A673 (cell line): ENCODE measurements around the gene IFNAR1. TPM values are rescaled to one million over a fixed set of nuclear protein-coding genes. Genes with fewer than 3 reads are reported as not detected.
"Not testable (repeated sequence)": the region's sequence is repeated elsewhere in the genome, so short reads cannot be mapped to it uniquely, and the experiment has no call there.

Source experiments
- BruUV-seq: library from RNA; stranded (reverse); fragments of 400-500 nt; replicated peaks from 2 replicates; lab custom pipeline; 2021; lab: Mats Ljungman, UMichigan
- CTCF ChIA-PET: fragments of 300-600 bp; sonication (Branson Sonifier 250); formaldehyde crosslinking; loops from one replicate; lab custom pipeline; 2022; ENCODE audit warnings: antibody characterized with exemption; lab: Charles Lee
- POLR2A ChIA-PET: fragments of 300-600 bp; sonication (Branson Sonifier 250); formaldehyde crosslinking; loops from one replicate; lab custom pipeline; 2022; ENCODE audit warnings: antibody characterized with exemption; ENCODE audit not compliant: low non-redundant PET; lab: Charles Lee
- DNase-seq: peaks from one replicate; pipeline ENCODE4 v3.0.0-alpha.2; 2015; ENCODE audit warnings: low spot score
- H3K27ac ChIP-seq: fragments of 200-600 bp; sonication (generic); 2 replicates; pipeline ENCODE4 v1.5.1; 2016; ENCODE audit warnings: mixed run types, low read depth, mild to moderate bottlenecking, mixed read lengths, antibody characterized with exemption, low read length; ENCODE audit not compliant: poor library complexity, severe bottlenecking
- H3K27me3 ChIP-seq: fragments of 200-600 bp; sonication (generic); replicated peaks from 2 replicates; pipeline ENCODE4 v1.6.1; 2017; ENCODE audit warnings: mixed run types, low read depth, mild to moderate bottlenecking, mixed read lengths, antibody characterized with exemption, low read length; ENCODE audit not compliant: insufficient read depth, poor library complexity
- H3K36me3 ChIP-seq: fragments of 200-600 bp; sonication (generic); 2 replicates; pipeline ENCODE4 v1.6.1; 2016; ENCODE audit warnings: mixed run types, mild to moderate bottlenecking, mixed read lengths, antibody characterized with exemption, low read length; ENCODE audit not compliant: insufficient read depth, poor library complexity, severe bottlenecking
- H3K4me1 ChIP-seq: fragments of 200-600 bp; sonication (generic); 2 replicates; pipeline ENCODE4 v1.6.1; 2017; ENCODE audit warnings: mixed run types, mild to moderate bottlenecking, mixed read lengths, antibody characterized with exemption, low read length; ENCODE audit not compliant: insufficient read depth, poor library complexity, severe bottlenecking
- H3K4me3 ChIP-seq: fragments of 200-600 bp; sonication (generic); 2 replicates; pipeline ENCODE4 v1.5.1; 2016; ENCODE audit warnings: low read depth, mixed run types, mild to moderate bottlenecking, mixed read lengths, low read length; ENCODE audit not compliant: poor library complexity, severe bottlenecking
- H3K9me3 ChIP-seq: fragments of 200-600 bp; sonication (generic); 2 replicates; pipeline ENCODE4 v1.6.1; 2016; ENCODE audit warnings: mixed run types, low read depth, mild to moderate bottlenecking, mixed read lengths, antibody characterized with exemption, low read length; ENCODE audit not compliant: poor library complexity, severe bottlenecking
- EZH2 ChIP-seq: fragments of 200-600 bp; sonication (generic); IDR thresholded peaks from 2 replicates; pipeline ENCODE4 v1.6.1; 2017; ENCODE audit warnings: borderline replicate concordance, low read depth, mild to moderate bottlenecking, mixed read lengths, antibody characterized with exemption, low read length; ENCODE audit not compliant: poor library complexity, severe bottlenecking
- intact Hi-C: fragments of 100-400 bp; cut with micrococcal nuclease; formaldehyde crosslinking; loops from one replicate; pipeline ENCODE4 v1.10.0; 2022; ENCODE audit not compliant: unreplicated experiment
- total RNA-seq: library from RNA; stranded (reverse); gene quantifications from 2 replicates; pipeline ENCODE4 v1.2.3, GENCODE V29; 2021
- TF ChIP-seq, protein P1 (sequence below): fragments of 300-800, 200-600 bp; sonication (generic); conservative IDR thresholded peaks from 2 replicates; pipeline ENCODE4 v1.5.1; 2017; ENCODE audit warnings: low read depth, mild to moderate bottlenecking, antibody characterized with exemption, low read length, moderate library complexity, mixed read lengths

Gene IFNAR1
- total RNA-seq, 1 experiment from 2014 or later: 38.1 TPM

DNA sequence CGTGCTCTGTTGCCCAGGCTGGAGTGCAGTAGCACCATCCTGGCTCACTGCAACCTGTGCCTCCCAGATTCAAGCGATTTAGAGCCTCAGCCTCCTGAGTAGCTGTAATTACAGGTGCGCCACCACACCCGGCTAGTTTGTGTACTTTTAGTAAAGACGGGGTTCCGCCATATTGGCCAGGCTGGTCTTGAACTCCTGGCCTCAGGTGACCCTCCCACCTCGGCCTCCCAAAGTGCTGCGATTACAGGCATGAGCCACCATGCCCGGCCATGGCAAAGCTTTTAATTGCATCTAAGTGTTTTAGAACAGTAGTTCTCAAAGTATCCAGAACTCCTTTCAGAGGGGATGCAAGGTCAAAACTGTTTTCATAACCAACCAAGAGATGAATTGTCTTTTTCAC lies 53.3 kb downstream of the IFNAR1 start:
- H3K27me3 ChIP-seq: no peaks in the 10 kb centered on the region
- DNase-seq: no peak
- no TSS peak for BruUV-seq
- H3K4me1 ChIP-seq: peaks cover 24% of the 10 kb centered on the region
- CTCF ChIA-PET: no interaction called here
- no peak overlapping the region for H3K27ac ChIP-seq
- no peaks in the 10 kb centered on the region for H3K36me3 ChIP-seq
- intact Hi-C loops: no loop called here
- TF ChIP-seq, protein P1, sequence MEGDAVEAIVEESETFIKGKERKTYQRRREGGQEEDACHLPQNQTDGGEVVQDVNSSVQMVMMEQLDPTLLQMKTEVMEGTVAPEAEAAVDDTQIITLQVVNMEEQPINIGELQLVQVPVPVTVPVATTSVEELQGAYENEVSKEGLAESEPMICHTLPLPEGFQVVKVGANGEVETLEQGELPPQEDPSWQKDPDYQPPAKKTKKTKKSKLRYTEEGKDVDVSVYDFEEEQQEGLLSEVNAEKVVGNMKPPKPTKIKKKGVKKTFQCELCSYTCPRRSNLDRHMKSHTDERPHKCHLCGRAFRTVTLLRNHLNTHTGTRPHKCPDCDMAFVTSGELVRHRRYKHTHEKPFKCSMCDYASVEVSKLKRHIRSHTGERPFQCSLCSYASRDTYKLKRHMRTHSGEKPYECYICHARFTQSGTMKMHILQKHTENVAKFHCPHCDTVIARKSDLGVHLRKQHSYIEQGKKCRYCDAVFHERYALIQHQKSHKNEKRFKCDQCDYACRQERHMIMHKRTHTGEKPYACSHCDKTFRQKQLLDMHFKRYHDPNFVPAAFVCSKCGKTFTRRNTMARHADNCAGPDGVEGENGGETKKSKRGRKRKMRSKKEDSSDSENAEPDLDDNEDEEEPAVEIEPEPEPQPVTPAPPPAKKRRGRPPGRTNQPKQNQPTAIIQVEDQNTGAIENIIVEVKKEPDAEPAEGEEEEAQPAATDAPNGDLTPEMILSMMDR: no peak
- no peak for TF ChIP-seq EZH2
- H3K9me3 ChIP-seq: no peaks in the 10 kb centered on the region
- no peak overlapping the region for H3K4me3 ChIP-seq
- POLR2A ChIA-PET: no interaction called here

DNA sequence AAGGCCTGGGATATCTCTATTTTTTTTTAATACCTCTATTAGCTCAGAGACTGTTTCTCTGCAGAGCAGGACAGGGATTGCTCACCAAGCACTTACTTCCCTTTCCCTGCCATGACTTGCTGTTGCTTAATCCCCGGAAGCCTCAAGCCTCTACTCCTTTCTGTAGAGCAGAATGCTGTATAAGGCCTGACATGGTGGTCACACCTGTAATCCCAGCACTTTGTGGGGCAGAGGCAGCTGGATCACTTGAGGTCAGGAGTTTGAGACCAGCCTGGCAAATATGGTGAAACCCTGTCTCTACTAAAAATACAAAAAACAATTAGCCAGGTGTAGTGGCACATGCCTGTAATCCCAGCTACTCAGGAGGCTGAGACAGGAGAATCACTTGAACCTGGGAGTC lies 55.2 kb downstream of the IFNAR1 start:
- CTCF ChIA-PET, H3K27me3 ChIP-seq, H3K36me3 ChIP-seq, H3K9me3 ChIP-seq, POLR2A ChIA-PET, H3K4me3 ChIP-seq: not testable (repeated sequence)
- BruUV-seq: TSS peak; percentile 78
- H3K4me1 ChIP-seq: peaks cover 21% of the 10 kb centered on the region
- H3K27ac ChIP-seq: peak overlapping the region; percentile 44
- peak; percentile 40 for DNase-seq
- intact Hi-C loops: loop anchor here (2.0 kb wide), 1 partner anchor 23 kb away; the partner anchor contains the start of gene IFNGR2

DNA sequence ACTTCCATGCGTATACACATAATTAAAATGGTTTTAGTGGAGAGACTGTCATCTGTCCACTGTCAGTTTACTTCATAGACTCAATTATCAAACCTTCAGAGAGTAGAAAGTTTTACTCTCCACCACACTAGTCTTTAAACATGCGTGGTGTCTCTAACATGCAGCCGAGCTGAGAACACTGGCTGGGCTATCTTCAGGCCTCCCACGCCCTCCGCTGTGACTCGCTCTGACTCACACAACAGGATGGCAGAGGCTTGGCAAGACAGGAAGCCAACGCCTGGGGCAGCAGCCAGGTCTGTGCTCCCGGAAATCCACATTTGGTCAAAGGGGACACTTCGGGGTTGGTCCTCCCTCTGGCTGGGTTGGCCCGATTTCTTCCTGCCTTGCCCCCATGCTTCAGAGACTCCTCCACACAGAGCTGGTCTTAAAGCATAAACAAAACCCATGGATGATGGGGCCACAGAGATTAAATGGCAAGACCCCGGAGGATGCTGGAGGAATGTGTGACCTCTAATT lies 55.8 kb downstream of the IFNAR1 start:
- TF ChIP-seq, protein P1: no peak
- TF ChIP-seq EZH2: no peak
- no TSS peak for BruUV-seq
- Histone ChIP-seq H3K4me1 (peaks cover 21% of the 10 kb centered on the region), H3K36me3 (no peaks in the 10 kb centered on the region), H3K27me3 (no peaks in the 10 kb centered on the region), H3K4me3 (no peak overlapping the region), H3K27ac (peak overlapping the region; percentile 44), H3K9me3 (no peaks in the 10 kb centered on the region)
- CTCF ChIA-PET: interaction anchor here (1.4 kb wide), 1 partner anchor 19 kb away, joined by 7 read pairs; no protein-coding TSS in a partner anchor
- POLR2A ChIA-PET: interaction anchor here (0.6 kb wide), 1 partner anchor 53 kb away, joined by 3 read pairs; no protein-coding TSS in a partner anchor
- intact Hi-C loops: loop anchor here (2.0 kb wide), 1 partner anchor 22 kb away; the partner anchor contains the start of gene IFNGR2
- peak; percentile 93 for DNase-seq

DNA sequence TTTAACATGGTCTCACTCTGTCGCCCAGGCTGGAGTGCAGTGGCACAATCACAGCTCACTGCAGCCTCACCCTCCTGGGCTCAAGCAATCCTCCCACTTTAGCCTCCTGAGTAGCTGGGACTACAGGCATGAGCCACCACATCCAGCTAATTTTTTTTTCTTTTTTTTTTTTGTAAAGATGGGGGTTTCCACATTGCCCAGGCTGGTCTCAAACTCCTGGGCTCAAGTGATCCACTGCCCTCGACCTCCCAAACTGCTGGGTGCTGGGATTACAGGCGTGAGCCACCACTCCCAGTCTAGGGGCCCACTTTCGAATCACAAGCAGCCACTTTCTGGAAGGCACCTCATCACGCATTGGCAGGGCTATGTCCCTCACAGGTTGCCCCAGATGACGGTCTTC lies 56.6 kb downstream of the IFNAR1 start:
- H3K27me3 ChIP-seq, H3K4me3 ChIP-seq, BruUV-seq, DNase-seq, H3K36me3 ChIP-seq, H3K9me3 ChIP-seq, H3K27ac ChIP-seq: not testable (repeated sequence)
- intact Hi-C loops: loop anchor here (2.0 kb wide), 1 partner anchor 21 kb away; the partner anchor contains the start of gene IFNGR2
- peaks cover 21% of the 10 kb centered on the region for H3K4me1 ChIP-seq
- ChIA-PET CTCF (interaction anchor here (1.4 kb wide), 1 partner anchor 20 kb away, joined by 7 read pairs; no protein-coding TSS in a partner anchor), POLR2A (interaction anchor here (0.6 kb wide), 1 partner anchor 53 kb away, joined by 3 read pairs; no protein-coding TSS in a partner anchor)
